ENCODE data around the gene NBEA.

Gene NBEA

DNA sequence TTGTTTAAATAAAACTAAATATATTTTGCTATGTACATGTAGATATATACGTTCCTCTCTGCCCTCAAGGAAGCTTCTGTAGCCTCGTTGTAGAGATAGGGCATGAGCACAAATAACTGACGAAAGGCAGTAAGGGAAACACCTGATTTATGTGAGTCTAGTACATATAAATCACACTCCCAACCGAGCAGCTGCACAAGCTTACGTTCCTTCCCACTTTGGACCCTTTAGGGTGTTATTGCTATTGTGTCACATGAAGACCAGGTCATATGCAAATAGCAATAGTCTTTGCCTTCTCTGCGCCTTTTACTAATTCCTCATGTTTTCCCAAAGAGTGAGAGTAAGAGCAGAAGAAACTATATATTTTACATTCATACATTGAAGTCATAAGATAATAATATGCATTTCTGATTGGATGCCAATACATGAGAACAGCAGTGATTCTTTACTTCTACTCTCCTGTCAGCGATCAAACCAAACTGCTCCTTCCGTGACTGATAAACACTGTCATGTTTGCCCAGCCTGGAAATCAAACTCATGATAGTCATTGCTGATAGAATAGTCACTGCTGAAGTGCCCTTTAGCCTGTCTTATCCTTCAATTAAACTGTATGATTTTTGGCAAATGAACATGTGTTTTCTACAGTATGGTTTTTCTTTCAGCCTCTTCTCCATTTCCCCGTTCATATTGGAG lies 661.7 kb downstream of the NBEA start:
- Histone ChIP-seq H3K4me3 (ENCODE audit: low read depth in 1 of 2, low read length in 2 of 2) (no peak overlapping the region), H3K9ac (ENCODE audit: low read length) (no peak overlapping the region), H3K27me3 (ENCODE audit: control insufficient read depth in 1 of 2, insufficient read depth in 2 of 2, low read length in 2 of 2) (no peaks in the 10 kb centered on the region), H3K27ac (ENCODE audit: low read depth, low read length) (no peak overlapping the region), H3K36me3 (ENCODE audit: insufficient read depth, low read length) (no peaks in the 10 kb centered on the region), H3K4me1 (ENCODE audit: insufficient read depth, low read length) (peaks cover 9% of the 10 kb centered on the region), H3K9me3 (ENCODE audit: low read length) (no peaks in the 10 kb centered on the region)

DNA sequence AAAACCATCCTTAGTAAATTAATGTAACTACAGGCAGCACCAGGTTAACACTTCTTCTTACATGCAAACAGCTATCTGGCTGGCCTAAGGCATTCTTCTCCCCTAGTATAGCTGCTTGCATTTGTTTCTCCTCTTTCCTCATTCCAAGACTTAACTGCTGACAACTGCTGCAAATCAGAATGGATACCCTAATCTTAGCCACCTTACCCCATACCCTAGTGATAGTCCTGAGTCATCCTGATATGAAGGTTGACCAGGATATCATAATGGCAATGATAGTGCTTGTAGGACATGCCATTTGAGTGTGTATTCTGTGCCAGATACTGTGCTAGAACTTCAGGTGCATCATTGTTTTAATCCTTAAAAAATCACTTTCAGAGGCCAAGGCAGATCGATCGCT lies 672.6 kb downstream of the NBEA start:
- Histone ChIP-seq H3K27ac (ENCODE audit: low read depth, low read length) (no peak overlapping the region), H3K9me3 (ENCODE audit: low read length) (no peaks in the 10 kb centered on the region), H3K9ac (ENCODE audit: low read length) (no peak overlapping the region), H3K36me3 (ENCODE audit: insufficient read depth, low read length) (no peaks in the 10 kb centered on the region), H3K4me3 (ENCODE audit: low read depth in 1 of 2, low read length in 2 of 2) (no peak overlapping the region), H3K27me3 (ENCODE audit: control insufficient read depth in 1 of 2, insufficient read depth in 2 of 2, low read length in 2 of 2) (no peaks in the 10 kb centered on the region), H3K4me1 (ENCODE audit: insufficient read depth, low read length) (no peaks in the 10 kb centered on the region)

DNA sequence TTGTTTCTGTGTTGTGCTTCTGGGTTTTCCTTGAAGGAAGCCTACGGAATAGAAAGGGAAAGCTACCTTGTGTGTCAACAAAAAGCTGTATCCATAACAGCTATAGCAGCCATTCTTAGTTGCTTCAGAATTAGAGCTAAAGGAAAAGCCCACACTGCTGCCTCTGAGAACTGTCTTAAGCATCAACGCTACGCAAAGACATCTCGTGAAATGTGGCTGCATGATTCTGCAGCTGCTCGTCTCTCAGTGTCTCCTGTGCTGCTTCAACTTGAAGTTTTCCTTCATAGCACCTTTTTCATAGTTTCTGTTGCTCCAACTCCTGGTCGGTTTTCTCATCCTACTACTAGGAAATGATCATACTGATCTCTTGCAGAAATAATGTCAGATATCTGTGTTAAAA lies 675.4 kb downstream of the NBEA start:
- Histone ChIP-seq H3K4me3 (ENCODE audit: low read depth in 1 of 2, low read length in 2 of 2) (no peak overlapping the region), H3K36me3 (ENCODE audit: insufficient read depth, low read length) (no peaks in the 10 kb centered on the region), H3K27me3 (ENCODE audit: control insufficient read depth in 1 of 2, insufficient read depth in 2 of 2, low read length in 2 of 2) (no peaks in the 10 kb centered on the region), H3K9me3 (ENCODE audit: low read length) (no peaks in the 10 kb centered on the region), H3K9ac (ENCODE audit: low read length) (no peak overlapping the region), H3K27ac (ENCODE audit: low read depth, low read length) (no peak overlapping the region), H3K4me1 (ENCODE audit: insufficient read depth, low read length) (no peaks in the 10 kb centered on the region)

DNA sequence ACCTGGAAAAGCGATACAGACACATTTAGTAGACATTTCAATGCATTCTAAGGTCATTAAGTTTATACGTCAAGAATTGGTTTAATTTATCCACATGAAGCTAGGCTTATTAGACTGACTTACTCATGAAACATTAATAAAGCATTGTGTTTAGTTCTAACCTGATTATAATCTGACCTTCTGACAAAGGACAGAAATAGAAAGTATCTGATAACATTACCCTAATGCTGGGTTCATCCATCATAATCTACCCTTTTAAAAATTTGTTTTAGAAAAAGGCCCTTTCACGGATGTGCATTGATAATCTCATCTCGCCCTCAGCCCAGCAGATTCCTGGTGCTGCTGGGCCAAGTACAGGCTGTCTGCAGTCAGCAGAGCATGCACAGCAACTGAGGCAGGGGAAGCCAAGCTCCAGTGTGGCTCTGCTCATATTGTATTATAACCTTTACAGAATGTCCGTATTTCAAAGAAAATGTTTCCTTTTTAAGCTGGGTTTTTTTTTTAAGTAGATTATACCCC lies 676.6 kb downstream of the NBEA start:
- no peak overlapping the region for H3K4me3 ChIP-seq (ENCODE audit: low read depth in 1 of 2, low read length in 2 of 2)
- H3K9me3 ChIP-seq (ENCODE audit: low read length) = no peaks in the 10 kb centered on the region
- no peaks in the 10 kb centered on the region for H3K36me3 ChIP-seq (ENCODE audit: insufficient read depth, low read length)
- no peak overlapping the region for H3K9ac ChIP-seq (ENCODE audit: low read length)
- H3K27me3 ChIP-seq (ENCODE audit: control insufficient read depth in 1 of 2, insufficient read depth in 2 of 2, low read length in 2 of 2) = no peaks in the 10 kb centered on the region
- no peak overlapping the region for H3K27ac ChIP-seq (ENCODE audit: low read depth, low read length)
- no peaks in the 10 kb centered on the region for H3K4me1 ChIP-seq (ENCODE audit: insufficient read depth, low read length)

DNA sequence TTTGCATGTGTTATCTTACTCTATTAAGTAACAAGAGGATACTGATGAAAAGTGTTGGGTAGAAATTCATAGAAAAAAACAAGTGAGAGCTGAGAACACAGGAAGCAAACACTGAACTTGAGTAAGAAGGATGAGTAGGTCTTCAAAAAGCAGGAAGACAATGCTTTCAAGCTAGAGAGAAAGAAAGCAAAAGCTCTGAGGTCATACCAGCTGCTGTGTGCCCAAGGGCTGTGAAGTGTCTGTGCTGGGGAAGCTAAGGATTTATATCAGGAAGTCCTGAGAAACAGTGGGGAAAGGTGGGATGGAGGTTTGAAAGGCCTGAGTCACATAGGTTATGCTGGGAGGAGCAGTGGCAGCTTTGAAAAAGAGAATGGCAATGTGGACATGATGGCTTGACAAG lies 679.9 kb downstream of the NBEA start:
- Histone ChIP-seq H3K27me3 (ENCODE audit: control insufficient read depth in 1 of 2, insufficient read depth in 2 of 2, low read length in 2 of 2) (no peaks in the 10 kb centered on the region), H3K27ac (ENCODE audit: low read depth, low read length) (no peak overlapping the region), H3K36me3 (ENCODE audit: insufficient read depth, low read length) (no peaks in the 10 kb centered on the region), H3K4me3 (ENCODE audit: low read depth in 1 of 2, low read length in 2 of 2) (no peak overlapping the region), H3K4me1 (ENCODE audit: insufficient read depth, low read length) (no peaks in the 10 kb centered on the region), H3K9ac (ENCODE audit: low read length) (no peak overlapping the region), H3K9me3 (ENCODE audit: low read length) (no peaks in the 10 kb centered on the region)

DNA sequence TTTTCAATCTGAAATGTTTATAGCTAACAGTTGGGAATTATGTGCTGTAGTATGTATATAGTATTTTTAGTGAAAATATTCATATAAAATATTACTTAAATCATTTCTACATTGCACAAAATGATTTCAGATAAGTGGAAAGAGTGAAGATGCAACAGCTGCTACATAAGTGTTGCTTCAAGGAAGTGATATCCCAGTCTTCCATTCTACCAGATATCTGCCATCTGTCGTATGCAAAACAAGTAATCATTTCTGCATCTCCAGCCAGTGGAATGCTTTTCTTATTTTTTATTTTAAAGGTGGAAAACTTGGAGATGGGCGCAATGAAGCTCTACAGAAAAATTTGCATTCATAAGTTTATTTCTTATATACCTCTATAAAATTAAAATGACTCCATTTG lies 687.0 kb downstream of the NBEA start:
- Histone ChIP-seq H3K36me3 (ENCODE audit: insufficient read depth, low read length) (no peaks in the 10 kb centered on the region), H3K9me3 (ENCODE audit: low read length) (no peaks in the 10 kb centered on the region), H3K27me3 (ENCODE audit: control insufficient read depth in 1 of 2, insufficient read depth in 2 of 2, low read length in 2 of 2) (no peaks in the 10 kb centered on the region), H3K4me3 (ENCODE audit: low read depth in 1 of 2, low read length in 2 of 2) (no peak overlapping the region), H3K4me1 (ENCODE audit: insufficient read depth, low read length) (no peaks in the 10 kb centered on the region), H3K9ac (ENCODE audit: low read length) (no peak overlapping the region), H3K27ac (ENCODE audit: low read depth, low read length) (no peak overlapping the region)

DNA sequence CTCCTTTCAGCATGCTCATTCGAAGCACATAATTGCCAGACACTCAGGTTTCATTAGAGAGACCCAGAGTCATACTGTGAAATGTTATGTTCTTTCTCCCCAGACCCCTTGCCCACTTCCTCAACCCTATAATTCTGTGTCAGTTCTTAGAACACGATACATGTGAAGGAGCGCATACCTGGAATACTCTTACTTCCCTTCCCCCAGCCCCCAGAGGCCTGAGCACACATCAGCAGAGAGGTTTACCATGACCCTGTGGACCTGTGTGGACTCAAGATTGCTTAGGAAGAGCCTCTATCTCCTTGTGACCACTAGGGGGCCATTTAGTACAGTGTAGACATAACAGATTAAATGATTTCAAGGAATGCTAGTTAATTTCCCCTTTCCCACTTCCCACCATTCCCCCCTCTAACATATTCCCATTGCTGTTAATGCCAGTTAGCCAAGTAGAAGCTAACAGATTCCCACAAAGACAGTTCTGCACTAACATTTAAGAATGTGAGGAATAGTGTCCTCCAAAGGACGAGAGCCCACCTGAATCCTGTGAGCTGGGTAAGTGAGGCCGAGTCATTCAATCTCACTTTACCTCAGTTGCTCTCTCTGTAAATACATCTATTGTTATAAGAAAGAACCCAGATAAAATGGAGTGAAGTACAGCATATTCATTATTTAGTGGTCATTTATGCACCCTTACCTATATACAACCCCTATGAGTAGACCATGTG lies 688.6 kb downstream of the NBEA start:
- Histone ChIP-seq H3K9ac (ENCODE audit: low read length) (no peak overlapping the region), H3K4me3 (ENCODE audit: low read depth in 1 of 2, low read length in 2 of 2) (no peak overlapping the region)

DNA sequence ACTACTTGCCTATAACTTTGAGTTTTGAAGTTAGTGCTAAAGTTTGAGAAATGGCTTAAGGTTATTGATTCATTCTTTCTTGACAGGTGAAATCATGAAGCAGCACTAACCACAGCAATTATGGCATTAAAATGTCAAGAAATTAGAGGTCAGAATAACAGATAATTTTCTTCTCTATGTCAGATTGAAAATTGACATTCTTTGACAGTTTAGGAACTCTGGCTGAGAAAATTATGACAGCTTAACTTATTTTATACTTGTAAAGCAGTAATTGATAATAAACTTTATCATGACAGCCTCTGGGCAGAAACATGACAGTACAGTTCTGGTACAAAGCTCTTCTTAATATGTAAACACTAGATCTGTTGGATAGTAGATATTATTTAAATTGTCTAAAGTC lies 689.6 kb downstream of the NBEA start:
- Histone ChIP-seq H3K4me3 (ENCODE audit: low read depth in 1 of 2, low read length in 2 of 2) (no peak overlapping the region), H3K27ac (ENCODE audit: low read depth, low read length) (no peak overlapping the region), H3K9me3 (ENCODE audit: low read length) (no peaks in the 10 kb centered on the region), H3K9ac (ENCODE audit: low read length) (no peak overlapping the region), H3K36me3 (ENCODE audit: insufficient read depth, low read length) (no peaks in the 10 kb centered on the region), H3K4me1 (ENCODE audit: insufficient read depth, low read length) (no peaks in the 10 kb centered on the region), H3K27me3 (ENCODE audit: control insufficient read depth in 1 of 2, insufficient read depth in 2 of 2, low read length in 2 of 2) (no peaks in the 10 kb centered on the region)

More for the DNA sequence above, 688.6 kb downstream of the NBEA start:
- no peaks in the 10 kb centered on the region for H3K36me3 ChIP-seq (ENCODE audit: insufficient read depth, low read length)
- no peaks in the 10 kb centered on the region for H3K4me1 ChIP-seq (ENCODE audit: insufficient read depth, low read length)
- H3K9me3 ChIP-seq (ENCODE audit: low read length) = no peaks in the 10 kb centered on the region
- no peaks in the 10 kb centered on the region for H3K27me3 ChIP-seq (ENCODE audit: control insufficient read depth in 1 of 2, insufficient read depth in 2 of 2, low read length in 2 of 2)
- H3K27ac ChIP-seq (ENCODE audit: low read depth, low read length) = no peak overlapping the region

DNA sequence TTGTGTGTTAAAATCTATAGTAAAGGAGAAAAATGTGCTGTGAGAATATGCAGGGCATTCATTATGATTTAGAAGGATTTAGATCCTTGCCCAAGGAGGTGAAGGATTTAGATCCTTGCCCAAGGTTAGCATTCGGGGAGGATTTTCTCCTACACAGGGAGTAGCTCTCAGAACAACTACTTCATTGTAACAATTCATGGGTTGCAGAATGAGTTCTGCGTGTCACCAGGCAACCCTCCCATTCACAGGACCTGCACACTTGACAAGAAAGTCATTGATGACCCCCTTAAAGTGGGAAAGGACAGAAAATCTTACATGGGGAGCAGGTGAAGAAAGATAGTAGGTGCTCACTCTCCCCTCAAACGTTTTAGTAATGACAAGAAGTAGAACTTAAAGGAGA lies 701.6 kb downstream of the NBEA start:
- H3K9ac ChIP-seq (ENCODE audit: low read length) = no peak overlapping the region
- no peak overlapping the region for H3K4me3 ChIP-seq (ENCODE audit: low read depth in 1 of 2, low read length in 2 of 2)
- H3K36me3 ChIP-seq (ENCODE audit: insufficient read depth, low read length) = no peaks in the 10 kb centered on the region
- H3K27ac ChIP-seq (ENCODE audit: low read depth, low read length) = no peak overlapping the region
- H3K27me3 ChIP-seq (ENCODE audit: control insufficient read depth in 1 of 2, insufficient read depth in 2 of 2, low read length in 2 of 2) = no peaks in the 10 kb centered on the region
- H3K9me3 ChIP-seq (ENCODE audit: low read length) = no peaks in the 10 kb centered on the region
- no peaks in the 10 kb centered on the region for H3K4me1 ChIP-seq (ENCODE audit: insufficient read depth, low read length)

DNA sequence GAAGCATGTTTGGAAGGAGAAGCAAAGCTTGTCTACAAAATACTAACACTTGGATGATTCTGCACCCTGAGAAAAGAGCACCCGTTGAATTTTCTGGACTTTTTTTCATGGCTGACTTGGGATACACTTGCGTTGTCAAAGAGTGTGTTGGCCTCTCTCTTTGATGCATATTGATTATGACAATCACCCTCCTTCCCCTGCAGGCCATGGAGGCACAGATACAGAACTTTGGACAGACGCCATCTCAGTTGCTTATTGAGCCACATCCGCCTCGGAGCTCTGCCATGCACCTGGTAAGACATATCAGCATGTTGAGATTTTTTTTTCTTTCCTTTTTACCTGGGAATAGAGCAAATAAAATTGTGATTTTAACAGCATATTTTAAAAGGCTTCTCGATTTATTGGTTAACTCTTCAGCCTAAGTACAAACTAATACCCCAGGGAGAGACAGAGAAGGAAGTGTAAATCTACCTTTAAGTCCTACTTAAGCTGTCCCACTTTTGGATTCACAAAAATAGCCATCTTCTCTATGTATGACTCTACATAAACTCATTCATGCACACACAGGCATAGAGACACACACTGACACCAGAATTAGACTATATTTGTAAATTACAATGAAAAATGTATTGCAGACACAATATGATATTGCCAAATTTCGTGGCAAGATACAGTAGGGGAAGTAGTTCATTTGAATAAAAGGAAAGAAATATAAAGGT lies 704.1 kb downstream of the NBEA start:
- H3K27ac ChIP-seq (ENCODE audit: low read depth, low read length) = no peak overlapping the region
- H3K9ac ChIP-seq (ENCODE audit: low read length) = no peak overlapping the region
- no peak overlapping the region for H3K4me3 ChIP-seq (ENCODE audit: low read depth in 1 of 2, low read length in 2 of 2)
- no peaks in the 10 kb centered on the region for H3K36me3 ChIP-seq (ENCODE audit: insufficient read depth, low read length)
- no peaks in the 10 kb centered on the region for H3K9me3 ChIP-seq (ENCODE audit: low read length)
- H3K4me1 ChIP-seq (ENCODE audit: insufficient read depth, low read length) = no peaks in the 10 kb centered on the region
- no peaks in the 10 kb centered on the region for H3K27me3 ChIP-seq (ENCODE audit: control insufficient read depth in 1 of 2, insufficient read depth in 2 of 2, low read length in 2 of 2)

DNA sequence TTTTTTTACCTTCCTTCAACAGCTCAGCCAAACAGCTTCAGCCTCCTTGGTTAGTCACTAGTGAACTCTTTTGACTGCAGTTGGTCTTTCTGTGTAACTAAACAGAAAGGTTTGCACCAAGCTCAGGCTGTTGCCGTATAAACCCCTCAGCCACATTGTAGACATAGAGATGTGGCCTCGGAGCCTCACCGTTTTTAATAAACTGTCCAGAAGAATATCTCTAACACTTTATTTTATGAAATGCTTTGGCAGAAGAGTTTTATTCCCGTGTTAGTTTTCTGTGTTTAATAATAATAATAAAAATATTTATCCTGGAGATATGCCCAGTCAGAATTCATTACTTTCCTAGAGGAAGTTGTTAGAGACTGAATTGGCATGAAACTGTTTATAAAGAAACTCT lies 706.1 kb downstream of the NBEA start:
- Histone ChIP-seq H3K9ac (ENCODE audit: low read length) (no peak overlapping the region), H3K27me3 (ENCODE audit: control insufficient read depth in 1 of 2, insufficient read depth in 2 of 2, low read length in 2 of 2) (no peaks in the 10 kb centered on the region), H3K4me3 (ENCODE audit: low read depth in 1 of 2, low read length in 2 of 2) (no peak overlapping the region), H3K4me1 (ENCODE audit: insufficient read depth, low read length) (no peaks in the 10 kb centered on the region), H3K9me3 (ENCODE audit: low read length) (no peaks in the 10 kb centered on the region), H3K27ac (ENCODE audit: low read depth, low read length) (no peak overlapping the region), H3K36me3 (ENCODE audit: insufficient read depth, low read length) (no peaks in the 10 kb centered on the region)

Data from muscle layer of colon (tissue), 2 donors.